ENCODE data around the gene HHAT. TPM values are rescaled to one million over a fixed set of nuclear protein-coding genes. Genes with fewer than 3 reads are reported as not detected.
A peak's percentile ranks its signal among the peaks of the same experiment; 100 is the strongest.

Gene HHAT
- total RNA-seq, 1 donor from 2014 or later, result 2.3 TPM

- no peak for TF ChIP-seq CTCF (IDR thresholded peaks at IDR 0.05; ENCODE audit: partially characterized antibody, unreplicated experiment)
- H3K27me3 Mint-ChIP-seq (ENCODE audit: unreplicated experiment), result no peaks in the 10 kb centered on the region
- no peak overlapping the region for H3K27ac Mint-ChIP-seq (ENCODE audit: unreplicated experiment)
- H3K4me1 Mint-ChIP-seq (ENCODE audit: low read depth, unreplicated experiment), result peaks cover 17% of the 10 kb centered on the region
- no peak overlapping the region for H3K4me3 Mint-ChIP-seq (ENCODE audit: unreplicated experiment)
- H3K9me3 Mint-ChIP-seq (ENCODE audit: unreplicated experiment), result no peaks in the 10 kb centered on the region
- DNase-seq, result no peak
- H3K36me3 Mint-ChIP-seq (ENCODE audit: unreplicated experiment), result no peaks in the 10 kb centered on the region
Observed at GRCh38 chr1:210291081-210291764, 37.5 kb upstream of the HHAT start.

DNA sequence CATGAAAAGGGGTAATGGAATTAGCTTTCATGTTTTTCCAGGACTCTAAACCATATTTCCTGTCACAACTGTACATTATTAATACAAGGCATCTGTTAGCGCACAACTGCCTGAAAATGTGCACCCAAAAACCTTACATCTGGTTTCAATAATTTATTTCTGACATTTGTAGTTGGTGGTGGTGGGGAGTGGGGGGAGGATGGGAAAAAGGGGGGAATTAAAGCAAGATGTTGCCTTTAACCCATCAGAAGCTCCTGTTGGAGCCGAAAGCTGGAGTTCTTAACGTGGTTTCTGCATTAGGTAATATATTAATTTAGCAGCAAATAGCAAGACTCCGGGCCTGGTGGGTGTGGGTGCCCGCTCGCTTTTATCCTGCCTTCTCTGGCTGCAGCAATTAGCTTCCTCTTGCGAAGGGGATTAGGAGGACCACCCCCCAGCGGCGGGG is 36.9 kb upstream of the HHAT start:
- DNase-seq, result no peak
- no peak overlapping the region for H3K4me3 Mint-ChIP-seq (ENCODE audit: unreplicated experiment)
- H3K36me3 Mint-ChIP-seq (ENCODE audit: unreplicated experiment), result no peaks in the 10 kb centered on the region

GRCh38 chr1:210292231-210292871 is 36.4 kb upstream of the HHAT start:
- H3K27me3 Mint-ChIP-seq (ENCODE audit: unreplicated experiment), result no peaks in the 10 kb centered on the region
- DNase-seq, result peak; percentile 59
- peaks cover 4% of the 10 kb centered on the region for H3K9me3 Mint-ChIP-seq (ENCODE audit: unreplicated experiment)
- peaks cover 17% of the 10 kb centered on the region for H3K4me1 Mint-ChIP-seq (ENCODE audit: low read depth, unreplicated experiment)
- TF ChIP-seq CTCF (IDR thresholded peaks at IDR 0.05; ENCODE audit: partially characterized antibody, unreplicated experiment), result no peak
- peak overlapping the region; percentile 8 for H3K27ac Mint-ChIP-seq (ENCODE audit: unreplicated experiment)
- no peaks in the 10 kb centered on the region for H3K36me3 Mint-ChIP-seq (ENCODE audit: unreplicated experiment)
- H3K4me3 Mint-ChIP-seq (ENCODE audit: unreplicated experiment), result peak overlapping the region; percentile 81

More for the DNA sequence above, 36.9 kb upstream of the HHAT start:
- Mint-ChIP-seq H3K4me1 (ENCODE audit: low read depth, unreplicated experiment) (peaks cover 17% of the 10 kb centered on the region), H3K9me3 (ENCODE audit: unreplicated experiment) (no peaks in the 10 kb centered on the region), H3K27ac (ENCODE audit: unreplicated experiment) (no peak overlapping the region), H3K27me3 (ENCODE audit: unreplicated experiment) (no peaks in the 10 kb centered on the region)
- TF ChIP-seq CTCF (IDR thresholded peaks at IDR 0.05; ENCODE audit: partially characterized antibody, unreplicated experiment), result no peak

- Mint-ChIP-seq H3K36me3 (ENCODE audit: unreplicated experiment) (no peaks in the 10 kb centered on the region), H3K27me3 (ENCODE audit: unreplicated experiment) (no peaks in the 10 kb centered on the region), H3K27ac (ENCODE audit: unreplicated experiment) (no peak overlapping the region), H3K4me1 (ENCODE audit: low read depth, unreplicated experiment) (peaks cover 17% of the 10 kb centered on the region), H3K4me3 (ENCODE audit: unreplicated experiment) (peak overlapping the region; percentile 81), H3K9me3 (ENCODE audit: unreplicated experiment) (peaks cover 7% of the 10 kb centered on the region)
- no peak for DNase-seq
- TF ChIP-seq CTCF (IDR thresholded peaks at IDR 0.05; ENCODE audit: partially characterized antibody, unreplicated experiment), result no peak
Observed at GRCh38 chr1:210293171-210293607, 35.5 kb upstream of the HHAT start.
